Inflammatory macrophage (primary cell): ENCODE results near the gene APOM.

ENCODE experiments used
- DNase-seq, 2 donors: peaks; one replicate each; pipeline ENCODE4 v3.0.0-alpha.2; 2020 to 2022

Gene APOM

GRCh38 chr6:31658983-31659648, 3.4 kb downstream of the APOM start:
- no peak for DNase-seq

- peak; percentile 29 to 41 for DNase-seq
Measured at GRCh38 chr6:31659649-31660380, 4.1 kb downstream of the APOM start.

- DNase-seq = peak; percentile 74 to 85
Measured at GRCh38 chr6:31660381-31661261, 4.9 kb downstream of the APOM start, which contains the start of gene C6orf47. TSS of gene C6orf47 (minus strand) at chr6:31660778. CDS start at chr6:31659947, 831 bp downstream.

GRCh38 chr6:31661262-31662123, 5.8 kb downstream of the APOM start:
- DNase-seq = no peak

- DNase-seq = peak in 1 of 2 donors; percentile 26
Measured at GRCh38 chr6:31662124-31662723, 6.5 kb downstream of the APOM start.

- DNase-seq = peak; percentile 26 to 29
Measured at GRCh38 chr6:31663126-31663960, 7.6 kb downstream of the APOM start.

GRCh38 chr6:31663961-31664789, 8.5 kb downstream of the APOM start:
- no peak for DNase-seq

GRCh38 chr6:31664790-31665500, 9.3 kb downstream of the APOM start, which contains the start of gene GPANK1:
TSS of gene GPANK1 (minus strand) at chr6:31664997. CDS start at chr6:31664478, 519 bp downstream.
- DNase-seq = peak; percentile 95 to 97

GRCh38 chr6:31665501-31666336, 10.0 kb downstream of the APOM start, which contains the start of gene CSNK2B:
TSS of gene CSNK2B (plus strand) at chr6:31666080. CDS start at chr6:31666832, 752 bp downstream.
- peak; percentile 98 to 99 for DNase-seq

- peak; percentile 71 to 83 for DNase-seq
Measured at GRCh38 chr6:31666337-31666965, 10.8 kb downstream of the APOM start.

- DNase-seq = no peak
Measured at GRCh38 chr6:31669676-31670075, 14.0 kb downstream of the APOM start, which contains the start of gene LY6G5B. TSS of gene LY6G5B (plus strand) at chr6:31669976. CDS start at chr6:31670951, 975 bp downstream.

- DNase-seq = no peak
Measured at GRCh38 chr6:31676322-31676903, 20.7 kb downstream of the APOM start.

- DNase-seq = no peak
Measured at GRCh38 chr6:31676904-31677303, 21.2 kb downstream of the APOM start.

GRCh38 chr6:31677955-31678354, 22.3 kb downstream of the APOM start:
- DNase-seq = no peak

GRCh38 chr6:31680226-31681134, 24.8 kb downstream of the APOM start, which contains the start of gene LY6G5C:
TSS of gene LY6G5C (minus strand) at chr6:31681067. CDS start at chr6:31680373, 694 bp downstream.
- peak; percentile 73 to 77 for DNase-seq
